Endothelial cell of umbilical vein (primary cell): Measurements from ENCODE around the gene DIAPH3.

Experiments
- EZH2 ChIP-seq: IDR thresholded peaks from 2 replicates; pipeline ENCODE4 v1.6.1; 2012; ENCODE audit warnings: borderline replicate concordance, low read depth, mild to moderate bottlenecking, moderate library complexity, low read length, inconsistent platforms; ENCODE audit not compliant: severe bottlenecking
- FOS ChIP-seq: IDR thresholded peaks from 2 replicates; pipeline ENCODE4 v1.6.1; 2011; ENCODE audit warnings: mild to moderate bottlenecking, low read length, moderate library complexity, borderline replicate concordance; ENCODE audit not compliant: insufficient read depth
- JUN ChIP-seq: IDR thresholded peaks from 2 replicates; pipeline ENCODE4 v1.6.1; 2011; ENCODE audit warnings: borderline replicate concordance, low read depth; ENCODE audit not compliant: insufficient read length, insufficient read depth
- MYC ChIP-seq: IDR thresholded peaks from one replicate; pipeline ENCODE4 v1.6.1; 2011; ENCODE audit warnings: mild to moderate bottlenecking, low read depth, low read length
- POLR2A ChIP-seq: IDR thresholded peaks from 2 replicates; pipeline ENCODE4 v1.6.1; 2012; ENCODE audit warnings: low read depth, mild to moderate bottlenecking, control low read depth, low read length
- POLR2AphosphoS5 ChIP-seq: IDR thresholded peaks from 2 replicates; pipeline ENCODE4 v1.6.1; 2012; ENCODE audit warnings: low read depth, mild to moderate bottlenecking, control low read depth, low read length, moderate library complexity; ENCODE audit not compliant: insufficient read depth
- TF ChIP-seq, protein P1 (sequence below), 2 donors: IDR thresholded peaks; 1 replicate in 1 of 2; 2 replicates in 1 of 2; pipeline ENCODE4 v1.5.1; 2011; ENCODE audit warnings: low read length in 2 of 2, mild to moderate bottlenecking in 2 of 2, moderate library complexity in 2 of 2, control low read depth in 1 of 2, inconsistent platforms in 1 of 2, low read depth in 1 of 2; ENCODE audit not compliant: insufficient read depth in 1 of 2; ENCODE audit errors: extremely low read depth in 1 of 2

GRCh38 chr13:59684105-59684504 is 479.6 kb downstream of the DIAPH3 start:
- TF ChIP-seq, protein P1, sequence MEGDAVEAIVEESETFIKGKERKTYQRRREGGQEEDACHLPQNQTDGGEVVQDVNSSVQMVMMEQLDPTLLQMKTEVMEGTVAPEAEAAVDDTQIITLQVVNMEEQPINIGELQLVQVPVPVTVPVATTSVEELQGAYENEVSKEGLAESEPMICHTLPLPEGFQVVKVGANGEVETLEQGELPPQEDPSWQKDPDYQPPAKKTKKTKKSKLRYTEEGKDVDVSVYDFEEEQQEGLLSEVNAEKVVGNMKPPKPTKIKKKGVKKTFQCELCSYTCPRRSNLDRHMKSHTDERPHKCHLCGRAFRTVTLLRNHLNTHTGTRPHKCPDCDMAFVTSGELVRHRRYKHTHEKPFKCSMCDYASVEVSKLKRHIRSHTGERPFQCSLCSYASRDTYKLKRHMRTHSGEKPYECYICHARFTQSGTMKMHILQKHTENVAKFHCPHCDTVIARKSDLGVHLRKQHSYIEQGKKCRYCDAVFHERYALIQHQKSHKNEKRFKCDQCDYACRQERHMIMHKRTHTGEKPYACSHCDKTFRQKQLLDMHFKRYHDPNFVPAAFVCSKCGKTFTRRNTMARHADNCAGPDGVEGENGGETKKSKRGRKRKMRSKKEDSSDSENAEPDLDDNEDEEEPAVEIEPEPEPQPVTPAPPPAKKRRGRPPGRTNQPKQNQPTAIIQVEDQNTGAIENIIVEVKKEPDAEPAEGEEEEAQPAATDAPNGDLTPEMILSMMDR (IDR thresholded peaks at IDR 0.05; ENCODE audit: extremely low read depth in 1 of 2, insufficient read depth in 1 of 2, low read depth in 1 of 2, low read length in 2 of 2): no peak
- no peak for TF ChIP-seq POLR2A
- no peak for TF ChIP-seq EZH2
- no peak for TF ChIP-seq JUN
- no peak for TF ChIP-seq POLR2AphosphoS5
- TF ChIP-seq MYC: no peak
- no peak for TF ChIP-seq FOS
